K562 (cell line): Measurements from ENCODE around the gene CREB3L4. TPM values are rescaled to one million over a fixed set of nuclear protein-coding genes. Genes with fewer than 3 reads are reported as not detected.

Source experiments
- ATAC-seq: fragments of 200-7000 bp; cut with Tn5 transposase; 3 replicates; pipeline ENCODE4 v1.9.1; 2020; ENCODE audit warnings: moderate library complexity
- BruUV-seq: library from RNA; stranded (reverse); fragments of 400-500 nt; replicated peaks from 2 replicates; lab custom pipeline; 2021; lab: Mats Ljungman, UMichigan
- CTCF ChIA-PET: fragments of 300-600 bp; formaldehyde crosslinking; extraction: SDS; loops from one replicate; lab custom pipeline; 2021; ENCODE audit warnings: low intra/inter-chr PET ratio; lab: Yijun Ruan, JAX
- POLR2A ChIA-PET: fragments of 300-600, 350-650 bp; sonication (Branson Sonifier 250); formaldehyde crosslinking; extraction: SDS; loops from one replicate; lab custom pipeline; 2021; ENCODE audit warnings: antibody characterized with exemption, inconsistent platforms; lab: Yijun Ruan, JAX
- DNase-seq, 4 experiments: peaks; one replicate each; pipeline versions ENCODE4 v3.0.0 to v3.0.0-alpha.2; 2011 to 2018; ENCODE audit warnings: low spot score in 3 of 4, mixed read lengths in 3 of 4; ENCODE audit errors: extremely low read depth in 1 of 4
- FAIRE-seq: peaks from 2 replicates; lab custom pipeline; 2011; peaks lifted over from hg19 to GRCh38; lab: Jason Lieb, UNC
- H2AFZ ChIP-seq: 2 replicates; pipeline ENCODE4 v1.6.0; 2011; ENCODE audit warnings: low read depth, low read length, control low read depth, inconsistent platforms
- H3K27ac ChIP-seq: fragments of 200-600 bp; 3 replicates; pipeline ENCODE4 v1.8.0; 2011; ENCODE audit warnings: low read depth, mild to moderate bottlenecking, control low read depth, inconsistent platforms, low read length, moderate library complexity, mixed read lengths; ENCODE audit errors: extremely low read depth
- H3K27me3 ChIP-seq, 2 experiments: fragments of 300-600 bp in 1 of 2; 2 replicates in 1 of 2; 3 replicates in 1 of 2; pipeline versions ENCODE4 v1.6.0 to v1.8.0; 2011; ENCODE audit warnings: inconsistent platforms in 2 of 2, low read length in 2 of 2, mild to moderate bottlenecking in 1 of 2, mixed read lengths in 1 of 2, moderate library complexity in 1 of 2; ENCODE audit not compliant: control insufficient read depth in 2 of 2, insufficient read depth in 2 of 2
- H3K36me3 ChIP-seq: fragments of 300-600 bp; 3 replicates; pipeline ENCODE4 v1.8.0; 2011; ENCODE audit warnings: mild to moderate bottlenecking, low read length, inconsistent platforms; ENCODE audit not compliant: control insufficient read depth, insufficient read depth
- H3K4me1 ChIP-seq, 2 experiments: fragments of 200-600 bp in 1 of 2; replicated peaks in 1 of 2; 2 replicates in 1 of 2; 3 replicates in 1 of 2; pipeline versions ENCODE4 v1.5.1 to v1.8.0; 2011; ENCODE audit warnings: inconsistent platforms in 2 of 2, low read length in 2 of 2, mild to moderate bottlenecking in 1 of 2, mixed read lengths in 1 of 2, moderate library complexity in 1 of 2; ENCODE audit not compliant: control insufficient read depth in 2 of 2, insufficient read depth in 2 of 2
- H3K4me2 ChIP-seq: 2 replicates; pipeline ENCODE4 v1.6.1; 2011; ENCODE audit warnings: low read length, control low read depth, inconsistent platforms, mixed read lengths; ENCODE audit not compliant: insufficient read depth
- H3K4me3 ChIP-seq: fragments of 200-600 bp; sonication (generic), shearing (Covaris generic); 2 replicates; pipeline ENCODE4 v1.5.1; 2016; ENCODE audit warnings: control low read depth, inconsistent platforms
- H3K79me2 ChIP-seq: fragments of 200-600 bp; 3 replicates; pipeline ENCODE4 v1.8.0; 2011; ENCODE audit warnings: low read length, inconsistent platforms; ENCODE audit not compliant: control insufficient read depth, insufficient read depth
- H3K9ac ChIP-seq, 2 experiments: 2 replicates each; pipeline versions ENCODE4 v1.6.0 to v1.6.1; 2011; ENCODE audit warnings: low read depth in 2 of 2, low read length in 2 of 2, control low read depth in 1 of 2, inconsistent platforms in 1 of 2, mild to moderate bottlenecking in 1 of 2, mixed read lengths in 1 of 2; ENCODE audit not compliant: insufficient read depth in 1 of 2
- H3K9me1 ChIP-seq: one replicate; pipeline ENCODE4 v1.6.0; 2011; ENCODE audit warnings: inconsistent platforms, mild to moderate bottlenecking, low read length, moderate library complexity; ENCODE audit not compliant: control insufficient read depth, insufficient read depth
- H3K9me3 ChIP-seq: replicated peaks from 2 replicates; pipeline ENCODE4 v1.5.1; 2011; ENCODE audit warnings: low read depth, low read length, inconsistent platforms; ENCODE audit not compliant: control insufficient read depth, insufficient read depth
- H4K20me1 ChIP-seq: replicated peaks from 2 replicates; pipeline ENCODE4 v1.6.1; 2011; ENCODE audit warnings: low read length, inconsistent platforms, mixed read lengths; ENCODE audit not compliant: control insufficient read depth, insufficient read depth
- GMEB1 ChIP-seq: fragments of 250-450 bp; sonication (Bioruptor Pico); IDR thresholded peaks from 2 replicates; pipeline ENCODE4 v1.4.0; 2020; ENCODE audit warnings: mild to moderate bottlenecking
- KDM5B ChIP-seq: fragments of 200-600 bp; sonication (generic); IDR thresholded peaks from 2 replicates; pipeline ENCODE4 v1.6.1; 2012; ENCODE audit warnings: low read depth, mild to moderate bottlenecking, moderate library complexity, low read length, control low read depth, inconsistent platforms; ENCODE audit not compliant: insufficient replicate concordance
- MEIS2 ChIP-seq: fragments of 450-650 bp; IDR thresholded peaks from 2 replicates; pipeline ENCODE4 v1.6.1; 2014; ENCODE audit warnings: mild to moderate bottlenecking; ENCODE audit not compliant: partially characterized antibody
- NONO ChIP-seq, 2 experiments: fragments of 200-400 bp in 1 of 2; fragments of 450-650 bp in 1 of 2; formaldehyde crosslinking in 1 of 2; IDR thresholded peaks; 2 replicates each; pipeline ENCODE4 v1.6.1; 2017; ENCODE audit warnings: low read depth in 2 of 2, mild to moderate bottlenecking in 2 of 2, moderate library complexity in 2 of 2, low read length in 1 of 2
- PKNOX1 ChIP-seq: fragments of 450-650 bp; IDR thresholded peaks from 2 replicates; pipeline ENCODE4 v1.6.1; 2016
- RUNX1 ChIP-seq: sonication (generic); IDR thresholded peaks from 2 replicates; pipeline ENCODE4 v1.6.1; 2016; ENCODE audit warnings: antibody characterized with exemption, low read depth
- SNAPC5 ChIP-seq: fragments of 250-450 bp; sonication (Bioruptor Pico); IDR thresholded peaks from 2 replicates; pipeline ENCODE4 v1.8.0; 2021; ENCODE audit warnings: moderate library complexity, mild to moderate bottlenecking, inconsistent platforms
- TAF9B ChIP-seq: fragments of 450-650 bp; IDR thresholded peaks from 2 replicates; pipeline ENCODE4 v1.6.1; 2018; ENCODE audit warnings: mild to moderate bottlenecking; ENCODE audit not compliant: partially characterized antibody
- U2AF2 ChIP-seq: fragments of 200-400 bp; formaldehyde crosslinking; optimal IDR thresholded peaks from 2 replicates; pipeline ENCODE3; 2017; ENCODE audit warnings: low read depth, mild to moderate bottlenecking, low read length
- ZBED1 ChIP-seq: IDR thresholded peaks from 2 replicates; pipeline ENCODE4 v1.6.1; 2014
- ZNF695 ChIP-seq: fragments of 450-650 bp; formaldehyde crosslinking; IDR thresholded peaks from 2 replicates; pipeline ENCODE4 v1.4.0; 2020; ENCODE audit warnings: mild to moderate bottlenecking, moderate library complexity
- ZNF830 ChIP-seq: fragments of 250-450 bp; sonication (Bioruptor Pico); IDR thresholded peaks from 2 replicates; pipeline ENCODE4 v1.5.0; 2021; ENCODE audit warnings: mild to moderate bottlenecking
- WGBS: fragments of 100-300 bp; shearing (Covaris generic); methylation state at CpG from one replicate; pipeline ENCODE4 v1.1.6; 2016; ENCODE audit warnings: low coverage, mixed read lengths; ENCODE audit not compliant: insufficient coverage; ENCODE audit errors: missing lambda C conversion rate; 5-methylcytosine and 5-hydroxymethylcytosine counted together
- in situ Hi-C: fragments of 300-500 bp; cut with MboI; formaldehyde crosslinking; loops from 4 replicates; pipeline ENCODE4 v1.15.0; 2018; ENCODE audit warnings: inconsistent platforms, mixed read lengths
- intact Hi-C: fragments of 100-400 bp; cut with micrococcal nuclease; formaldehyde crosslinking; loops from 2 replicates; pipeline ENCODE4 v1.14.2; 2022
- polyA plus RNA-seq, 8 experiments: library from polyadenylated mRNA; depleted of rRNA in 4 of 8; stranded (reverse) in 5 of 8; unstranded in 3 of 8; fragments of >200 nt; fragmentation: Nextera tagmentation in 2 of 8; fragmentation: Illumina TruSeq in 1 of 8; extraction: Ambion mirVana in 2 of 8; extraction: Trizol in 1 of 8; gene quantifications; 2 replicates each; pipeline versions ENCODE4 v1.2.1 to v1.2.3, GENCODE V29; 2011 to 2014; ENCODE audit warnings: inconsistent platforms in 1 of 8, missing spikeins in 1 of 8
- total RNA-seq, 7 experiments: library from RNA; depleted of rRNA in 6 of 7; stranded (reverse); fragments of >200 nt in 6 of 7; fragmentation: Illumina TruSeq in 2 of 7; extraction: Trizol in 2 of 7; gene quantifications; 2 replicates each; pipeline versions ENCODE4 v1.2.1 to v1.2.3, GENCODE V29; 2011 to 2021; ENCODE audit warnings: low replicate concordance in 1 of 7

CREB3L4 gene
- total and polyA plus RNA-seq, 9 of the 15 experiments (the other 6 are each of a cell fraction or from before 2014, with no cell fraction given), result 9.9 to 18.6 (median 13.9) TPM

- no peak overlapping the region for H3K4me3 ChIP-seq
- FAIRE-seq, result no peak
- H2AFZ ChIP-seq, result no peak overlapping the region
- peaks cover 43% of the 10 kb centered on the region for H3K36me3 ChIP-seq
- ChIA-PET CTCF (interaction anchor here (0.7 kb wide), 1 partner anchor 18 kb away, joined by 3 read pairs; no protein-coding TSS in a partner anchor), POLR2A (interaction anchor here (1.1 to 1.2 kb wide), 2 partner anchors 32 to 34 kb away, joined by 4 to 5 read pairs; no protein-coding TSS in a partner anchor)
- H3K9ac ChIP-seq, result no peak overlapping the region
- WGBS, result 100% methylated on average over 3 of the region's 3 CpGs
- no peaks in the 10 kb centered on the region; the same call in 1 of the 2 replicates for H4K20me1 ChIP-seq
- peaks cover 27% of the 10 kb centered on the region for H3K79me2 ChIP-seq
- no peak for TF ChIP-seq U2AF2
- peak; percentile 16 for TF ChIP-seq KDM5B
- no peak for DNase-seq
- peaks cover 4 to 11% of the 10 kb centered on the region in 2 experiments; a peak in 2 of 5 replicates for H3K4me1 ChIP-seq
- H3K27me3 ChIP-seq, result no peaks in the 10 kb centered on the region
- intact Hi-C loops (no loop called here), in situ Hi-C loops (no loop called here)
- H3K4me2 ChIP-seq, result no peak overlapping the region
- ATAC-seq, result no peak
- no peak overlapping the region for H3K27ac ChIP-seq
- BruUV-seq, result no TSS peak
- no peaks in the 10 kb centered on the region for H3K9me3 ChIP-seq
- no peaks in the 10 kb centered on the region for H3K9me1 ChIP-seq
Measured at GRCh38 chr1:153995202-153995601, 27.5 kb downstream of the CREB3L4 start.

- FAIRE-seq (no peak), DNase-seq (no peak), ATAC-seq (no peak)
- Histone ChIP-seq H3K4me2 (no peak overlapping the region), H4K20me1 (no peaks in the 10 kb centered on the region; the same call in 1 of the 2 replicates), H3K36me3 (peaks cover 43% of the 10 kb centered on the region), H3K27ac (no peak overlapping the region), H3K4me1 (peaks cover 4 to 11% of the 10 kb centered on the region in 2 experiments; a peak in 2 of 5 replicates), H3K79me2 (peaks cover 25% of the 10 kb centered on the region), H3K9ac (no peak overlapping the region), H2AFZ (no peak overlapping the region), H3K27me3 (no peaks in the 10 kb centered on the region), H3K9me3 (no peaks in the 10 kb centered on the region), H3K4me3 (no peak overlapping the region), H3K9me1 (no peaks in the 10 kb centered on the region)
- intact Hi-C loops (no loop called here), in situ Hi-C loops (no loop called here)
- POLR2A ChIA-PET, result interaction anchor here (0.5 to 1.1 kb wide), 3 partner anchors 18 to 63 kb away, joined by 3 to 5 read pairs (median 3); partner anchors contain the start of gene JTB
- BruUV-seq, result no TSS peak
- WGBS, result 92% methylated on average over 11 of the region's 11 CpGs
- CTCF ChIA-PET, result no interaction called here
- TF ChIP-seq NONO (IDR thresholded peaks at IDR 0.05; ENCODE audit: low read depth in 2 of 2, low read length in 1 of 2), result no peak
- TF ChIP-seq RUNX1, result no peak
- TF ChIP-seq PKNOX1, result no peak
- no peak for TF ChIP-seq TAF9B
- no peak for TF ChIP-seq ZNF830 (CRISPR knock-in tag)
- TF ChIP-seq ZNF695, result no peak
- TF ChIP-seq ZBED1, result no peak
- TF ChIP-seq GMEB1 (CRISPR knock-in tag), result no peak
- no peak for TF ChIP-seq MEIS2
- no peak for TF ChIP-seq SNAPC5 (CRISPR knock-in tag)
Measured at GRCh38 chr1:153995640-153996039, 27.9 kb downstream of the CREB3L4 start.
